GM21515 (cell line): ENCODE measurements around the gene XRCC3.

ENCODE experiments used
- ATAC-seq: cut with Tn5 transposase; IDR thresholded peaks from one replicate; pipeline ENCODE4 v1.9.1; 2021; ENCODE audit not compliant: unreplicated experiment

XRCC3 gene

GRCh38 chr14:103726474-103726873 is 11.2 kb upstream of the XRCC3 start:
- ATAC-seq: no peak

- no peak for ATAC-seq
Measured at GRCh38 chr14:103725739-103726395, 10.6 kb upstream of the XRCC3 start.

GRCh38 chr14:103725001-103725682 is 9.9 kb upstream of the XRCC3 start:
- no peak for ATAC-seq

GRCh38 chr14:103724116-103724515 is 8.9 kb upstream of the XRCC3 start:
- no peak for ATAC-seq

- ATAC-seq: no peak
Measured at GRCh38 chr14:103723748-103724081, 8.5 kb upstream of the XRCC3 start.

GRCh38 chr14:103721334-103722120 is 6.3 kb upstream of the XRCC3 start:
- ATAC-seq: no peak

GRCh38 chr14:103719751-103720150 is 4.5 kb upstream of the XRCC3 start:
- no peak for ATAC-seq

GRCh38 chr14:103718572-103718971 is 3.3 kb upstream of the XRCC3 start:
- ATAC-seq: no peak

GRCh38 chr14:103716899-103717411 is 1.7 kb upstream of the XRCC3 start:
- ATAC-seq: no peak

- peak; percentile 5 for ATAC-seq
Measured at GRCh38 chr14:103716091-103716801, 995 bp upstream of the XRCC3 start.

- no peak for ATAC-seq
Measured at GRCh38 chr14:103714063-103714724, 1.1 kb downstream of the XRCC3 start.

GRCh38 chr14:103713304-103714062 is 1.8 kb downstream of the XRCC3 start:
- ATAC-seq: no peak

GRCh38 chr14:103712633-103713247 is 2.5 kb downstream of the XRCC3 start:
- ATAC-seq: no peak

- no peak for ATAC-seq
Measured at GRCh38 chr14:103711516-103712431, 3.5 kb downstream of the XRCC3 start.

- ATAC-seq: no peak
Measured at GRCh38 chr14:103710771-103711377, 4.4 kb downstream of the XRCC3 start.

GRCh38 chr14:103709814-103710213 is 5.4 kb downstream of the XRCC3 start:
- ATAC-seq: no peak

- no peak for ATAC-seq
Measured at GRCh38 chr14:103708750-103709187, 6.5 kb downstream of the XRCC3 start.
